H9 (cell line): ENCODE measurements around the gene PEDS1. TPM values are rescaled to one million over a fixed set of nuclear protein-coding genes. Genes with fewer than 3 reads are reported as not detected.

ENCODE experiments used
- DNase-seq: peaks from one replicate; pipeline ENCODE4 v3.0.0-alpha.2; 2017
- H2AFZ ChIP-seq: one replicate; pipeline ENCODE4 v1.6.1; 2013; ENCODE audit warnings: mild to moderate bottlenecking, low read length, control low read depth, moderate library complexity
- H2AK5ac ChIP-seq: 2 replicates; pipeline ENCODE4 v1.6.1; 2013; ENCODE audit warnings: low read length, control low read depth, mixed read lengths; ENCODE audit not compliant: insufficient read length
- H2BK120ac ChIP-seq: one replicate; pipeline ENCODE4 v1.6.1; 2013; ENCODE audit warnings: low read depth, mild to moderate bottlenecking, low read length, control low read depth, inconsistent platforms; ENCODE audit not compliant: poor library complexity, severe bottlenecking
- H2BK12ac ChIP-seq: 2 replicates; pipeline ENCODE4 v1.6.1; 2013; ENCODE audit warnings: low read length, control low read depth, mixed read lengths, low read depth; ENCODE audit not compliant: insufficient read length
- H2BK15ac ChIP-seq: 2 replicates; pipeline ENCODE4 v1.6.1; 2013; ENCODE audit warnings: low read depth, low read length, control low read depth
- H2BK20ac ChIP-seq: one replicate; pipeline ENCODE4 v1.6.1; 2013; ENCODE audit warnings: low read depth, mild to moderate bottlenecking, low read length, control low read depth, inconsistent platforms; ENCODE audit not compliant: poor library complexity, severe bottlenecking
- H2BK5ac ChIP-seq: 2 replicates; pipeline ENCODE4 v1.6.1; 2013; ENCODE audit warnings: low read length, control low read depth, mixed read lengths; ENCODE audit not compliant: insufficient read length
- H3K14ac ChIP-seq: 2 replicates; pipeline ENCODE4 v1.6.1; 2013; ENCODE audit warnings: low read length, control low read depth; ENCODE audit not compliant: insufficient read depth
- H3K18ac ChIP-seq: 2 replicates; pipeline ENCODE4 v1.6.1; 2013; ENCODE audit warnings: low read depth, mild to moderate bottlenecking, mixed read lengths, low read length, control low read depth; ENCODE audit not compliant: insufficient read length
- H3K23ac ChIP-seq: 2 replicates; pipeline ENCODE4 v1.6.1; 2013; ENCODE audit warnings: low read length, control low read depth, mixed read lengths, low read depth; ENCODE audit not compliant: insufficient read length
- H3K23me2 ChIP-seq: 2 replicates; pipeline ENCODE4 v1.6.1; 2013; ENCODE audit warnings: low read depth, mild to moderate bottlenecking, mixed read lengths, low read length, control low read depth; ENCODE audit not compliant: insufficient read length, poor library complexity, severe bottlenecking
- H3K27ac ChIP-seq: 2 replicates; pipeline ENCODE4 v1.5.1; 2013; ENCODE audit warnings: low read length, control low read depth, mixed read lengths, low read depth; ENCODE audit not compliant: insufficient read length
- H3K27me3 ChIP-seq: 2 replicates; pipeline ENCODE4 v1.6.1; 2013; ENCODE audit warnings: low read length, control low read depth, inconsistent platforms; ENCODE audit not compliant: insufficient read depth
- H3K4ac ChIP-seq: 2 replicates; pipeline ENCODE4 v1.6.1; 2013; ENCODE audit warnings: low read depth, mild to moderate bottlenecking, control low read depth, inconsistent platforms, low read length, moderate library complexity
- H3K4me1 ChIP-seq: 2 replicates; pipeline ENCODE4 v1.6.1; 2013; ENCODE audit warnings: low read length, control low read depth, inconsistent platforms; ENCODE audit not compliant: insufficient read depth
- H3K4me2 ChIP-seq: 2 replicates; pipeline ENCODE4 v1.6.1; 2013; ENCODE audit warnings: low read length, control low read depth, mixed read lengths; ENCODE audit not compliant: insufficient read length, insufficient read depth
- H3K56ac ChIP-seq: 2 replicates; pipeline ENCODE4 v1.6.1; 2013; ENCODE audit warnings: low read depth, mild to moderate bottlenecking, mixed read lengths, low read length, control low read depth; ENCODE audit not compliant: insufficient read length
- H3K79me1 ChIP-seq: 2 replicates; pipeline ENCODE4 v1.6.1; 2013; ENCODE audit warnings: low read depth, mild to moderate bottlenecking, moderate library complexity, low read length, control low read depth, inconsistent platforms; ENCODE audit not compliant: insufficient read depth, poor library complexity, severe bottlenecking
- H3K79me2 ChIP-seq: 2 replicates; pipeline ENCODE4 v1.6.1; 2013; ENCODE audit warnings: low read length, control low read depth, inconsistent platforms; ENCODE audit not compliant: insufficient read depth
- H3K9ac ChIP-seq: 2 replicates; pipeline ENCODE4 v1.6.1; 2013; ENCODE audit warnings: low read length, control low read depth, mixed read lengths; ENCODE audit not compliant: insufficient read length; ENCODE audit errors: extremely low read depth
- H3K9me3 ChIP-seq: one replicate; pipeline ENCODE4 v1.6.1; 2013; ENCODE audit warnings: low read depth, low read length, inconsistent platforms; ENCODE audit not compliant: control insufficient read depth
- H3T11ph ChIP-seq: one replicate; pipeline ENCODE4 v1.6.1; 2013; ENCODE audit warnings: mild to moderate bottlenecking, low read length, control low read depth, inconsistent platforms
- H4K20me1 ChIP-seq: one replicate; pipeline ENCODE4 v1.6.1; 2013; ENCODE audit not compliant: control insufficient read depth, insufficient read length, insufficient read depth
- H4K5ac ChIP-seq: 2 replicates; pipeline ENCODE4 v1.6.1; 2013; ENCODE audit warnings: low read depth, mild to moderate bottlenecking, mixed read lengths, low read length, control low read depth; ENCODE audit not compliant: insufficient read length
- H4K8ac ChIP-seq: replicated peaks from 2 replicates; pipeline ENCODE4 v1.6.1; 2013; ENCODE audit warnings: low read length, control low read depth, mixed read lengths, low read depth; ENCODE audit not compliant: insufficient read length
- H4K91ac ChIP-seq: 2 replicates; pipeline ENCODE4 v1.6.1; 2013; ENCODE audit warnings: low read depth, mild to moderate bottlenecking, moderate library complexity, mixed read lengths, low read length, control low read depth; ENCODE audit not compliant: insufficient read length
- H3K27ac Mint-ChIP-seq, 3 experiments: 2 replicates in 2 of 3; 3 replicates in 1 of 3; pipeline ENCODE4 v1.8.0; 2020 to 2021; ENCODE audit warnings: mixed read lengths in 3 of 3, mild to moderate bottlenecking in 1 of 3, moderate library complexity in 1 of 3
- H3K27me3 Mint-ChIP-seq: 2 replicates; pipeline ENCODE4 v1.8.0; 2021; ENCODE audit warnings: low read depth, mild to moderate bottlenecking, moderate library complexity, mixed read lengths
- H3K36me3 Mint-ChIP-seq, 3 experiments: 2 replicates in 2 of 3; 3 replicates in 1 of 3; pipeline ENCODE4 v1.8.0; 2020 to 2021; ENCODE audit warnings: low read depth in 3 of 3, mixed read lengths in 3 of 3; ENCODE audit not compliant: insufficient read depth in 1 of 3
- H3K4me1 Mint-ChIP-seq, 2 experiments: 2 replicates each; pipeline ENCODE4 v1.8.0; 2020; ENCODE audit warnings: mixed read lengths in 2 of 2
- H3K4me3 Mint-ChIP-seq, 2 experiments: 2 replicates in 1 of 2; 3 replicates in 1 of 2; pipeline ENCODE4 v1.8.0; 2020 to 2021; ENCODE audit warnings: mild to moderate bottlenecking in 2 of 2, mixed read lengths in 2 of 2, moderate library complexity in 1 of 2
- H3K9me3 Mint-ChIP-seq, 2 experiments: 2 replicates in 1 of 2; 3 replicates in 1 of 2; pipeline ENCODE4 v1.8.0; 2020; ENCODE audit warnings: mild to moderate bottlenecking in 2 of 2, mixed read lengths in 2 of 2, moderate library complexity in 1 of 2
- WGBS: extraction: QIAGEN DNeasy Blood & Tissue Kit; methylation state at CpG from one replicate; pipeline ENCODE4 v1.1.7; 2013; ENCODE audit warnings: missing lambda C conversion rate, low lambda C conversion rate, mixed read lengths; ENCODE audit not compliant: insufficient read length; ENCODE audit errors: extremely low coverage; 5-methylcytosine and 5-hydroxymethylcytosine counted together
- total RNA-seq: library from RNA; stranded (reverse); gene quantifications from 2 replicates; pipeline ENCODE4 v1.2.1, GENCODE V29; 2021
- TF ChIP-seq, protein P1 (sequence below): fragments of 200-600 bp; sonication (generic); conservative IDR thresholded peaks from 3 replicates; pipeline ENCODE4 v1.8.0; 2021; ENCODE audit warnings: antibody characterized with exemption, mild to moderate bottlenecking

The PEDS1 gene
- total RNA-seq, 1 experiment from 2014 or later = 29.3 TPM

DNA sequence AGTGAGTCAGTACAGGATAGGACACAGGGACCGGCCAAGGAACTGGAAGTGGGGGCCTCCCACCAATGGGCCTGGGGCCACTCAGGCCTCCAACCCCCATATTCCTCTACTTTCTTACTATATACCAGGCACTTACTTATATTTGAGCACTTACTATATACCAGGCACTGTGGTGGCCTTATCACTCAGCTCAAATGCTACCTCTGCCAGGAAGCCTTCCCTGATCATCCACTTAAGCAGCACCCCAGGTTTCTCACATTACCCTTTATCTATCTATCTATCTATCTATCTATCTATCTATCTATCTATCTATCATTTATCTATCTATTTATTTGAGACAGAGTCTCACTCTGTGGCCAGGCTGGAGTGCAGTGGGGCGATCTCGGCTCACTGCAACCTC lies 28.2 kb downstream of the PEDS1 start:
- H3K27me3 Mint-ChIP-seq = no peaks in the 10 kb centered on the region
- H4K5ac ChIP-seq = no peak overlapping the region
- H2AFZ ChIP-seq = no peak overlapping the region
- no peak overlapping the region for H3K27ac ChIP-seq
- H2BK5ac ChIP-seq = no peak overlapping the region
- H3K18ac ChIP-seq = no peak overlapping the region
- no peaks in the 10 kb centered on the region; a peak in 2 of 5 replicates for H3K9me3 Mint-ChIP-seq
- no peak for DNase-seq
- H3T11ph ChIP-seq = no peak overlapping the region
- H4K8ac ChIP-seq = no peak overlapping the region
- no peak overlapping the region for H3K4ac ChIP-seq
- no peaks in the 10 kb centered on the region for H3K4me1 ChIP-seq
- H3K4me3 Mint-ChIP-seq = no peak overlapping the region
- H3K14ac ChIP-seq = no peak overlapping the region
- no peak overlapping the region for H4K91ac ChIP-seq
- peaks cover 33 to 73% (median 73%) of the 10 kb centered on the region in 3 experiments for H3K36me3 Mint-ChIP-seq
- H3K56ac ChIP-seq = no peak overlapping the region
- no peaks in the 10 kb centered on the region for H3K79me1 ChIP-seq
- peaks cover 5 to 6% of the 10 kb centered on the region in 2 experiments for H3K4me1 Mint-ChIP-seq
- H2AK5ac ChIP-seq = no peak overlapping the region
- no peaks in the 10 kb centered on the region for H3K79me2 ChIP-seq
- no peak overlapping the region for H3K4me2 ChIP-seq
- no peaks in the 10 kb centered on the region for H4K20me1 ChIP-seq
- no peak overlapping the region for H2BK20ac ChIP-seq
- no peak overlapping the region for H2BK12ac ChIP-seq
- TF ChIP-seq, protein P1, sequence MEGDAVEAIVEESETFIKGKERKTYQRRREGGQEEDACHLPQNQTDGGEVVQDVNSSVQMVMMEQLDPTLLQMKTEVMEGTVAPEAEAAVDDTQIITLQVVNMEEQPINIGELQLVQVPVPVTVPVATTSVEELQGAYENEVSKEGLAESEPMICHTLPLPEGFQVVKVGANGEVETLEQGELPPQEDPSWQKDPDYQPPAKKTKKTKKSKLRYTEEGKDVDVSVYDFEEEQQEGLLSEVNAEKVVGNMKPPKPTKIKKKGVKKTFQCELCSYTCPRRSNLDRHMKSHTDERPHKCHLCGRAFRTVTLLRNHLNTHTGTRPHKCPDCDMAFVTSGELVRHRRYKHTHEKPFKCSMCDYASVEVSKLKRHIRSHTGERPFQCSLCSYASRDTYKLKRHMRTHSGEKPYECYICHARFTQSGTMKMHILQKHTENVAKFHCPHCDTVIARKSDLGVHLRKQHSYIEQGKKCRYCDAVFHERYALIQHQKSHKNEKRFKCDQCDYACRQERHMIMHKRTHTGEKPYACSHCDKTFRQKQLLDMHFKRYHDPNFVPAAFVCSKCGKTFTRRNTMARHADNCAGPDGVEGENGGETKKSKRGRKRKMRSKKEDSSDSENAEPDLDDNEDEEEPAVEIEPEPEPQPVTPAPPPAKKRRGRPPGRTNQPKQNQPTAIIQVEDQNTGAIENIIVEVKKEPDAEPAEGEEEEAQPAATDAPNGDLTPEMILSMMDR = no peak
- H2BK15ac ChIP-seq = no peak overlapping the region
- H3K27ac Mint-ChIP-seq = no peak overlapping the region
- no peak overlapping the region for H3K9ac ChIP-seq
- no peak overlapping the region for H3K23ac ChIP-seq
- no CpG with 5 or more reads among the region's 3 CpGs for WGBS
- H2BK120ac ChIP-seq = no peak overlapping the region
- no peaks in the 10 kb centered on the region for H3K9me3 ChIP-seq
- no peaks in the 10 kb centered on the region for H3K23me2 ChIP-seq
- H3K27me3 ChIP-seq = no peaks in the 10 kb centered on the region
